ENCODE results near the gene THOC2.

GRCh38 chrX:123756320-123756719, 23.5 kb upstream of the THOC2 start:
- no peak for TF ChIP-seq POLR2A (IDR thresholded peaks at IDR 0.05; ENCODE audit: low read length)
- TF ChIP-seq GATA1 (IDR thresholded peaks at IDR 0.05; ENCODE audit: low read depth, low read length): no peak

All from erythroblast (primary cell).